Gastrocnemius medialis (tissue), 4 donors: ENCODE results near the gene MAP4K5.

Source experiments
- CTCF ChIP-seq, 5 experiments: fragments of 450-650 bp in 3 of 5; fragments of 200-600 bp in 2 of 5; sonication (generic) in 2 of 5; IDR thresholded peaks in 4 of 5; conservative IDR thresholded peaks in 1 of 5; 1 replicate in 4 of 5; 2 replicates in 1 of 5; pipeline ENCODE4 v1.5.1; 2016 to 2019; ENCODE audit warnings: antibody characterized with exemption in 5 of 5, mild to moderate bottlenecking in 3 of 5, moderate library complexity in 3 of 5
- POLR2A ChIP-seq, 2 donors: fragments of 450-650 bp; IDR thresholded peaks; one replicate each; pipeline ENCODE4 v1.6.1; 2017; ENCODE audit warnings: antibody characterized with exemption in 2 of 2, mild to moderate bottlenecking in 2 of 2, moderate library complexity in 2 of 2

- TF ChIP-seq CTCF (IDR thresholded peaks at IDR 0.05 in 4 of 5, conservative IDR thresholded peaks at IDR 0.05 in 1 of 5): no peak
- TF ChIP-seq POLR2A (IDR thresholded peaks at IDR 0.05): no peak
These were observed 37.4 kb upstream of the MAP4K5 start for GRCh38 chr14:50569714-50570274.
